GM19438 (cell line): ENCODE measurements around the gene LRP5.
"Not testable (repeated sequence)": the region's sequence is repeated elsewhere in the genome, so short reads cannot be mapped to it uniquely, and the experiment has no call there.

Experiments used
- ATAC-seq: cut with Tn5 transposase; IDR thresholded peaks from one replicate; pipeline ENCODE4 v1.9.1; 2021; ENCODE audit warnings: low read depth; ENCODE audit not compliant: unreplicated experiment

LRP5 gene

GRCh38 chr11:68457898-68458249, 145.5 kb downstream of the LRP5 start:
- ATAC-seq = no peak

- ATAC-seq = not testable (repeated sequence)
Measured at GRCh38 chr11:68458340-68458739, 145.9 kb downstream of the LRP5 start.

- ATAC-seq = peak; percentile 88
Measured at GRCh38 chr11:68459886-68460740, 147.7 kb downstream of the LRP5 start.

GRCh38 chr11:68460741-68461574, 148.6 kb downstream of the LRP5 start, which contains the start of gene PPP6R3:
PPP6R3 (plus strand) TSS chr11:68460752; CDS start chr11:68537665, 76,913 bp downstream.
- ATAC-seq = peak; percentile 39

GRCh38 chr11:68461575-68461917, 149.2 kb downstream of the LRP5 start:
- ATAC-seq = no peak

- ATAC-seq = no peak
Measured at GRCh38 chr11:68463714-68464113, 151.3 kb downstream of the LRP5 start.

GRCh38 chr11:68467201-68467834, 154.9 kb downstream of the LRP5 start:
- no peak for ATAC-seq

GRCh38 chr11:68468217-68468828, 155.9 kb downstream of the LRP5 start:
- ATAC-seq = no peak

- ATAC-seq = no peak
Measured at GRCh38 chr11:68469122-68469521, 156.7 kb downstream of the LRP5 start.

- ATAC-seq = no peak
Measured at GRCh38 chr11:68469642-68470041, 157.3 kb downstream of the LRP5 start.

- no peak for ATAC-seq
Measured at GRCh38 chr11:68470304-68470811, 158.0 kb downstream of the LRP5 start.

- no peak for ATAC-seq
Measured at GRCh38 chr11:68471360-68472340, 159.3 kb downstream of the LRP5 start.

GRCh38 chr11:68472778-68473177, 160.4 kb downstream of the LRP5 start:
- no peak for ATAC-seq

GRCh38 chr11:68473693-68474092, 161.3 kb downstream of the LRP5 start:
- ATAC-seq = no peak

GRCh38 chr11:68475626-68476025, 163.2 kb downstream of the LRP5 start:
- ATAC-seq = not testable (repeated sequence)

- ATAC-seq = no peak
Measured at GRCh38 chr11:68479390-68479789, 167.0 kb downstream of the LRP5 start.

- no peak for ATAC-seq
Measured at GRCh38 chr11:68480193-68480592, 167.8 kb downstream of the LRP5 start.

- no peak for ATAC-seq
Measured at GRCh38 chr11:68480852-68481510, 168.6 kb downstream of the LRP5 start.
